ENCODE measurements around the gene ZNF548. TPM values are rescaled to one million over a fixed set of nuclear protein-coding genes. Genes with fewer than 3 reads are reported as not detected.

Gene ZNF548
- 11.9 and 16.6 TPM in 2 replicates for total RNA-seq

DNA sequence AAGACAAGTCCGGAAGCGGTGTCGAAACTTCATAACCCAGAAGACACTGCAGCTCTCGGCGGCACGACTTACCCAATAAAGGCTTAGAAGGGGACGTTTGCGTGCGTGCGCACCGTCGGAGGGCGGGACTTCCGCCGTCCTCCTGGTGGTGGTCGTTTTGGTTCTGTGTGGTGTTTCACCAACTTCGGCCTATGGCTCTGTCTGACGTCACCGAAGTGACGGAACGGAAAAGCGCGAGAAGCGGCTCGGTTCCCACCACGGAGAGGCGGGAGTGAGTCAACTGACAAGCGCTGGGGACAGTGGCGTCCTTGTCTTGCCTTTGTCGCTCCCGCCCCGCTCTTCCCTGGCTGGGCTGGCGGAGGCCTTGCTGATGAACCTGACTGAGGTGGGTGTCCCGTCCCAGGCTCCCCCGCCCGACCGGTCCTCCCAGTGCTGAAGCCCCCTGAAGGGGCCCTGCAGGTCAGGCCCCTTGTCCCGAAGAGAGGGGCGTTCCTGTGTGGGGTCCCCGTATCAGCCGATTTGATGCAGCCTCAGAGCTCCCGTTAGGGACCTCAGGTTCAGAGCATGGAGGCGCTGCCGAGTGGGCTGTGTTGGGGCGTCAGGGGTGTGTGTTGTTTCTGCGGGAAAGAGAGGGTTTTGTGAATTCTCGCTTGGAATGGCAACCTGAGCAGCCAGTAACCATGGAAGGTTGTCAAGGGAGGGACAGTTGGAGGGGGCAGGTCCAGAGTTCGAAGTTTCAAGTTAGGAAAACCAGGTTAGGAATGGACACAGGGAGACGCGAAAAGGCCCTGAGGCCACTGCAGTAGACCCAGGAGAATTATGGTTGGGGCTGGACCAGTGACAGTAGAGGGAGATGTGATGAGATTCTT is at the start of gene ZNF548:
TSS of gene ZNF548 (plus strand) at position 125 of the 869 bp plus-strand sequence. CDS start at position 371, 246 bp downstream.

DNA sequence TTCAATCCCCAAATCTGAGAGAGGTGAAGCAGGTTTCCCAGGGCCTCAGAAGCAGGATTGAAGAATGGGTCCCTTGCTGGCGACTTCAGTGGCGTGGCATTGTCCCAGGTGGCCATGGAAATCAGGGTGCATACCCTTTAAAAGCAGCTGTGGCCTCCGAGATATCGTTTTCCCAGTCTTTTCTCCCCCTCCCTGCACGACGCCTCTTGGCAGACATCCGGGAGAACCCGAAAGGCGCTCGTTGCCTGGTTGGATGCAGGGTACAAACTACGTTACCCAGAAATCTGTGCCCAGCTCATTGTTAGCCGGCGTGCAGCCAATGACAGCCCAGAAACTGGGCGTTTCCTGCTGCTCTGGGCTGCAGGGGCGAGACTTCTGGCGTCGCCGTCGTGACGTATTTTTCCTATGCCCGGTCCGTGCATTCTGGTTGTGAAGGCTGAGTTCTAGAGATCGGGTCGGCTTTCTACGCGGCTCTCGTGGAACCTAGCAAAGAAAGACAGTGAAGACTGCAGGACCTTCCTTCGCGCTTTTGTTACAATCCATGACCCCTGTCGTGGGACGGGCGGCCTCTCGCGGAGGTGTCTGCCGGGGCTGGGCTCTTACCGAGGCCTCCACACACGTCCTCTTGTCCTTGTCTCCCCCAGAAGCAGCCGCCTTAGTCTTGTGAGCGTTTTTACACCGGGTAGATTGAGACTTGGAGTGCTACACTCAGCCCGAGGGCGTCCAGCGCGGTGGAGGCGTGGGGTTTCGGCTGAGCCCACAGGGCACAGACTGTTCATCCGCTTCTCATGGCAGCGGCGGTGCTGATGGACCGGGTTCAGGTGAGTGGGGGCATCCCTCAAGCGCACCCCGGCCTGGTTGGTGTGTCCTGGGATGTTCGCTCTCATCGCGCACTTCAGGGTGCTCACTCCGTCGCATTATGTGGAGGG is 38.5 kb upstream of the ZNF548 start, which contains the start of gene ZNF304:
TSS of gene ZNF304 (plus strand) at position 395 of the 929 bp plus-strand sequence. CDS start at position 789, 394 bp downstream.

DNA sequence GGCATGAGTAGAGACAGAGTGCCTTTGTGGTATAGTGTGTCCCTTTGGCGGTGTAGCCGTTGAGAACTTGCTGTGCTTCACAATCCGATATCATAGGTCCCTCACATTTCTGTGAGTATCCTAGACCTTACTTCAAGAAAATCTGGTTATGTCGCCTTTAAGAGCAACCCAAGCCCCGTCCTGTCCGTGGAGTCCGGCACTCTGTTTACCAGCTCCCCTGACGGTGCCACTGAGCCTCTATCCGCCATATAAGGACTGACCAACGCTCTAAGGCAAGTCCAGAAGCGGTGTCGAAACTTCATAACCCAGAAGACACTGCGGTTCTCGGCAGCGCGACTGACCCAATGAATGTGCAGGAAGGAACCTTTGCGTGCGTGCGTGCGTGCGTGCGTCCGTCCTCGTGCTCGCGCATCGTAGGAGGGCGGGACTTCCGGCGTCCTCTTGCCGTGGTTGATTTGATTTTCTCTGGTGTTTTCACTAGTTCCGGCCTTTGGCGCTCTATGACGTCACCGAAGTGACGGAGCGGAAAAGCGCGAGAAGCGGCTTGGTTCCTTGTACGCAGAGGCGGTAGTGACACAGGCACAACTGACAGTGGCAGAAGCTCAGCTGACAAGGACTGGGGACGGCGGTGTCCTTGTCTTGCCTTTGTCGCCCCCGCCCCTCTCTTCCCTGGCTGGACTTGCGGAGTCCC is 26.5 kb upstream of the ZNF548 start, which contains the start of the genes TRAPPC2B and ZNF547:
TSS of gene TRAPPC2B (plus strand) at position 555 of the 691 bp plus-strand sequence. CDS start 1,283 bp downstream, outside the sequence.
TSS of gene ZNF547 (plus strand) at position 555 of the 691 bp plus-strand sequence. CDS start 5,005 bp downstream, outside the sequence.

DNA sequence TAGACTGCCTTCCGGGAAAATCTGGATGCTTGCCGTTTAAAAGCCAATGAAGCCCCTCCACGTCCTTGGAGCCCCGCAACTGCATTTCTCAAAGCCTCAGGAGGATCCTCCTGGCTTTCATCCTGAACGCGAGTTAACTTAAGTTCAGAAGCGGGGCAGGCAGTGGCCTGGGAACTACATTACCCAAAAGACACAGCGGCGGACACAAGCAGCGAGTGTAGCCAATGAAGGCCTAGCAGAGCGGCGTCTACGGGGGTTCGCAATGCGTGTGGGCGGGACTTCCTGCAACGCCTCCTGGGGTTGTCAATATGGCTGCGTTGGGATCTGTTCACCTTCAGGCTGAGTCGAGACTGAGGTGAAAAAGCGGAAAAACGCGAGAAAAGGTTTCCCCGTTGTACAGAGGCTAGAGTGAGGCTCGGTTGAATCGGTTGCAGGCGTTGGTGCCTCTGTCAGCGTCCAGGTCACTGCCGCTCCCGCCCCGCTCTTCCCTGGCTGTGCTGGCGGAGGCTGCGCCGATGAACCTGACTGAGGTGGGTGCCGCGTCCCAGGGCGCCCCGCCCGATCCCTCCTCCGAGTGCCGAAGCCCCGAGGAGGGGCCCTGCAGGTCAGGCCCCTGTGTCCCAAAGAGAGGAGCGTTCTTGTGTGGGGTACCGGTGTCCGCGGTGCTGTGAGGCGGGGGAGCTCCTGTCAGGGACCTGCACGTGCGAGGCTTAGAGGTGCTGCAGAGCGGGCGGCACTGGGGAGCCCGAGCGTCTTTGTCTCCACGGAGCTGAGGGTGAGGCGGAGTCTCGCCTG is 21.4 kb downstream of the ZNF548 start, which contains the start of gene ZNF17:
TSS of gene ZNF17 (plus strand) at position 285 of the 795 bp plus-strand sequence. CDS start 2,455 bp downstream, outside the sequence.

DNA sequence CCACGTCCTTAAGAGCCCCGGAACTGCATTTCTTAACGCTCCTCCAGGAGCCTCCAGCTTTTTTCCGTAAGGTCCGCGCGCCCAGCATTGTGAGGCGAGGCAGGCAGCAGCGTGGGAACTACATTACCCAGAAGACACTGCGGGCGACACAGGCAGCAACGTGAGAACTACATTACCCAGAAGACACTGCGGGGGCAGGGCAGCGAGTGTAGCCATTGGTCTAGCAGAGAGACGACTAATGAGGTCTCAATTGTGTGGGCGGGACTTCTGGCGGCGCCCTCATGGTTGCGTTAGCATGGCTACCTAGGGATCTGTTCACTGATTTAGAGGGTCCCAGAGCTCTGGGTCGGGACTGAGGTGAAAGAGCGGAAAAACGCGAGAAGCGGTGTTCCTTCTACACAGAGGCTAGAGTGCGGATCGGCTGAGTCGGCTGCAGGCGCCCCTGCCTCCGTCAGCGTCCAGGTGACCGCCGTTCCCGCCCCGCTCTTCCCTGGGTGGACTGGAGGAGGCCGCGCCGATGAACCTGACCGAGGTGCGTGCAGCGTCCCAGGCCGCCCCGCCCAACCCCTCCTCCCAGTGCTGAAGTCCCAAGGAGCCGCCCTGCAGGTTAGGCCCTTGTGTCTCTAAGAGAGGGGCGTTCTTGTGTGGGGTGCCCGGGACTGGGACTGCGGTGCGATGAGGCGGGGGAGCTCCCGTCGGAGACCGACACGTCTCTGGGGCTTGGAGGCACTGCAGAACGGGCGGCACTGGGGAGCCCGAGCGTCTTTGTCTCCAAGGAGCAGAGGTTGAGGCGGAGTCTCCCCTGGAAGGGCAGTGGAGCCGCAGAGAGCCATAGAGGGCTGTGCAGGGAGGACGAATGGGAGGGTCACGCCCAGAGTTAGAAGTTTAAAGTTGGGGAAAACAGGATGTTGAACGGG is 45.7 kb downstream of the ZNF548 start, which contains the start of gene ZNF749:
TSS of gene ZNF749 (plus strand) at position 264 of the 917 bp plus-strand sequence. CDS start at position 518, 254 bp downstream.

Other genes starting within 250 kb of the ZNF548 start
- not detected in 2 replicates for gene ZIM3, start 244.7 kb upstream of the ZNF548 start, total RNA-seq
- not detected in 2 replicates for gene DUXA, start 222.4 kb upstream of the ZNF548 start, total RNA-seq
- 26.1 and 29.9 TPM in 2 replicates for gene ZNF264, start 198.4 kb upstream of the ZNF548 start, total RNA-seq
- 0.33 and 0.69 TPM in 2 replicates for gene AURKC, start 158.8 kb upstream of the ZNF548 start, total RNA-seq
- 26.8 and 29.7 TPM in 2 replicates for gene ZNF805, start 149.2 kb upstream of the ZNF548 start, total RNA-seq
- gene ZNF460, start 109.4 kb upstream of the ZNF548 start, total RNA-seq, result 46.2 and 64.4 TPM in 2 replicates
- 7.9 and 12.2 TPM in 2 replicates for gene ZNF543, start 69.4 kb upstream of the ZNF548 start, total RNA-seq
- 9.4 and 12.2 TPM in 2 replicates for gene ZNF304, start 38.6 kb upstream of the ZNF548 start, total RNA-seq
- 10.3 and 11.3 TPM in 2 replicates for gene TRAPPC2B, start 26.3 kb upstream of the ZNF548 start, total RNA-seq
- gene ZNF547, start 26.3 kb upstream of the ZNF548 start, total RNA-seq, result 2.6 and 2.9 TPM in 2 replicates
- gene ZNF17, start 21.3 kb downstream of the ZNF548 start, total RNA-seq, result 11.5 and 13.0 TPM in 2 replicates
- 8.8 and 11.1 TPM in 2 replicates for gene ZNF749, start 45.5 kb downstream of the ZNF548 start, total RNA-seq
- gene VN1R1, start 67.3 kb downstream of the ZNF548 start, total RNA-seq, result 0.11 and 0.17 TPM in 2 replicates
- 10.9 and 17.6 TPM in 2 replicates for gene ZNF772, start 87.7 kb downstream of the ZNF548 start, total RNA-seq
- gene ZNF419, start 97.9 kb downstream of the ZNF548 start, total RNA-seq, result 7.6 and 10.5 TPM in 2 replicates
- gene ZNF773, start 110.1 kb downstream of the ZNF548 start, total RNA-seq, result 8.6 and 11.6 TPM in 2 replicates
- gene ZNF549, start 137.5 kb downstream of the ZNF548 start, total RNA-seq, result 4.1 and 5.5 TPM in 2 replicates
- gene ZNF550, start 170.0 kb downstream of the ZNF548 start, total RNA-seq, result 6.6 and 8.3 TPM in 2 replicates
- 3.6 and 5.2 TPM in 2 replicates for gene ZNF416, start 189.1 kb downstream of the ZNF548 start, total RNA-seq
- gene ZIK1, start 194.3 kb downstream of the ZNF548 start, total RNA-seq, result 2.6 and 4.5 TPM in 2 replicates
- gene ZNF530, start 210.0 kb downstream of the ZNF548 start, total RNA-seq, result 3.5 and 4.4 TPM in 2 replicates
- gene ZNF134, start 224.4 kb downstream of the ZNF548 start, total RNA-seq, result 18.7 and 23.5 TPM in 2 replicates
- gene ZNF211, start 243.3 kb downstream of the ZNF548 start, total RNA-seq, result 9.0 and 12.5 TPM in 2 replicates